Measurements from ENCODE around the gene ATG9A.

Gene ATG9A, protein sequence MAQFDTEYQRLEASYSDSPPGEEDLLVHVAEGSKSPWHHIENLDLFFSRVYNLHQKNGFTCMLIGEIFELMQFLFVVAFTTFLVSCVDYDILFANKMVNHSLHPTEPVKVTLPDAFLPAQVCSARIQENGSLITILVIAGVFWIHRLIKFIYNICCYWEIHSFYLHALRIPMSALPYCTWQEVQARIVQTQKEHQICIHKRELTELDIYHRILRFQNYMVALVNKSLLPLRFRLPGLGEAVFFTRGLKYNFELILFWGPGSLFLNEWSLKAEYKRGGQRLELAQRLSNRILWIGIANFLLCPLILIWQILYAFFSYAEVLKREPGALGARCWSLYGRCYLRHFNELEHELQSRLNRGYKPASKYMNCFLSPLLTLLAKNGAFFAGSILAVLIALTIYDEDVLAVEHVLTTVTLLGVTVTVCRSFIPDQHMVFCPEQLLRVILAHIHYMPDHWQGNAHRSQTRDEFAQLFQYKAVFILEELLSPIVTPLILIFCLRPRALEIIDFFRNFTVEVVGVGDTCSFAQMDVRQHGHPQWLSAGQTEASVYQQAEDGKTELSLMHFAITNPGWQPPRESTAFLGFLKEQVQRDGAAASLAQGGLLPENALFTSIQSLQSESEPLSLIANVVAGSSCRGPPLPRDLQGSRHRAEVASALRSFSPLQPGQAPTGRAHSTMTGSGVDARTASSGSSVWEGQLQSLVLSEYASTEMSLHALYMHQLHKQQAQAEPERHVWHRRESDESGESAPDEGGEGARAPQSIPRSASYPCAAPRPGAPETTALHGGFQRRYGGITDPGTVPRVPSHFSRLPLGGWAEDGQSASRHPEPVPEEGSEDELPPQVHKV

GRCh38 chr2:219229305-219230058 is at the start of gene ATG9A, which contains the start of gene ANKZF1:
ATG9A (minus strand) TSS chr2:219229636; CDS start chr2:219228024, 1,612 bp downstream.
ANKZF1 (plus strand) TSS chr2:219229806; CDS start chr2:219230258, 452 bp downstream.
- Histone ChIP-seq H2AFZ (ENCODE audit: low read depth, low read length) (peak within 1 kb of the TSS; percentile 57), H3K9me3 (ENCODE audit: low read length) (no peaks in the 10 kb centered on the region), H3K27me3 (ENCODE audit: insufficient read depth, low read length) (no peaks in the 10 kb centered on the region), H3K36me3 (ENCODE audit: insufficient read depth, low read length) (peaks cover 35% of the 10 kb centered on the region), H3K4me3 (ENCODE audit: low read length) (peak within 1 kb of the TSS; percentile 60), H3K4me1 (ENCODE audit: insufficient read depth, low read length) (peaks cover 18% of the 10 kb centered on the region)

GRCh38 chr2:219278655-219279150 is 49.3 kb upstream of the ATG9A start:
- Histone ChIP-seq H3K36me3 (ENCODE audit: insufficient read depth, low read length) (peaks cover 8% of the 10 kb centered on the region), H3K9me3 (ENCODE audit: low read length) (no peaks in the 10 kb centered on the region), H3K27me3 (ENCODE audit: insufficient read depth, low read length) (peaks cover 5% of the 10 kb centered on the region), H3K4me1 (ENCODE audit: insufficient read depth, low read length) (peaks cover 30% of the 10 kb centered on the region), H2AFZ (ENCODE audit: low read depth, low read length) (peak overlapping the region; percentile 31), H3K4me3 (ENCODE audit: low read length) (peak overlapping the region; percentile 57)

- H3K36me3 ChIP-seq (ENCODE audit: insufficient read depth, low read length), result peaks cover 1% of the 10 kb centered on the region
- H3K4me3 ChIP-seq (ENCODE audit: low read length), result peak overlapping the region; percentile 57
- peaks cover 5% of the 10 kb centered on the region for H3K27me3 ChIP-seq (ENCODE audit: insufficient read depth, low read length)
- peak overlapping the region; percentile 31 for H2AFZ ChIP-seq (ENCODE audit: low read depth, low read length)
- H3K4me1 ChIP-seq (ENCODE audit: insufficient read depth, low read length), result peaks cover 30% of the 10 kb centered on the region
- no peaks in the 10 kb centered on the region for H3K9me3 ChIP-seq (ENCODE audit: low read length)
Observed at GRCh38 chr2:219277703-219278654, 48.5 kb upstream of the ATG9A start.

DNA sequence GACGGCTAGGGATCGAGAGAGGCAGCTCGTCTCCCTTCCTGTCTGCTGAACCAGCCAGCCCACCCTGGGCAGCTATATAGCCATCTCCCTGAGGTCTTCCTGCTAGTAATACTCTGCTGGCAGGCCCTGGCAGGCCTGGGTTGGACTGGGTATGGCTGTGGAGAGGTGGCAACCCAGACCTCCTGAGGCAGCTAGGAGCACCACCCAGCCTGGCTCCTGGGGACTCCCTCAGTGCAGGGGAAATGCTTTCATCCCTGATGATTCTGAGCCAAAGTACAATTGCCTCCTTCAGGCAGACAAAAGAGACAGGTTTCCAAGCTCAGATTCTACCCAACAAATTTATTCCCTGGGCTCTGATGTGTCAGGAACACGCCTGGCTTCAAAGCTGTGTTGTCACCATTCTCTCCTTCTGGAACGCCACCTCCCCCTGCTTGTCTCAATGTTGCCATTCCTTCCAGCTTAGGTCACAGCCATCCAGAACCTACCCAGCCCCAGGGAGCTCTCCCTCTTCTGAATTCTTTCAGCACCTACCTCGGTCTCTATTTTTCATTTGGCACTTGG is 45.0 kb upstream of the ATG9A start:
- Histone ChIP-seq H3K9me3 (ENCODE audit: low read length) (no peaks in the 10 kb centered on the region), H2AFZ (ENCODE audit: low read depth, low read length) (no peak overlapping the region), H3K4me3 (ENCODE audit: low read length) (no peak overlapping the region), H3K36me3 (ENCODE audit: insufficient read depth, low read length) (no peaks in the 10 kb centered on the region), H3K4me1 (ENCODE audit: insufficient read depth, low read length) (peaks cover 19% of the 10 kb centered on the region), H3K27me3 (ENCODE audit: insufficient read depth, low read length) (peaks cover 21% of the 10 kb centered on the region)

DNA sequence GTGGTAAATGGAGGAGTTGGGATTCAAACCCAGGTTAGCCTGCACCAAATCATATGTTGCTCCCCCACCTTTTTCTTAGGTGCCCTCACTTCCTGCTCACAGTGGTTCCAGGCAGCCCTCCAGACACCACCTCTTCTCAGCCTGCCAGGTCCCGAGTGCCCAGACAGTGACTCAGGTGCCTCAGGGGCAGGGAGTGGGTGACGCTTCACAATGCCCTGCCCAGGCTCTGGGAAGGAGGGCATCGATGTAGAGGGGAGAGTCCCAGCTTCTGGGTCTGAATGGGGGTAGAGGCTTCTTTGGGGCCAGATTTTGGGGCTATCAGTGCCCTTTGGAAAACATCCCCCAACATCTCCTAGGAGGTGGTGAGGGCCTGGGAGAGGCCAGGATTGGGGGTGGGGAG is 44.5 kb upstream of the ATG9A start:
- no peaks in the 10 kb centered on the region for H3K9me3 ChIP-seq (ENCODE audit: low read length)
- H3K27me3 ChIP-seq (ENCODE audit: insufficient read depth, low read length), result peaks cover 23% of the 10 kb centered on the region
- no peak overlapping the region for H3K4me3 ChIP-seq (ENCODE audit: low read length)

DNA sequence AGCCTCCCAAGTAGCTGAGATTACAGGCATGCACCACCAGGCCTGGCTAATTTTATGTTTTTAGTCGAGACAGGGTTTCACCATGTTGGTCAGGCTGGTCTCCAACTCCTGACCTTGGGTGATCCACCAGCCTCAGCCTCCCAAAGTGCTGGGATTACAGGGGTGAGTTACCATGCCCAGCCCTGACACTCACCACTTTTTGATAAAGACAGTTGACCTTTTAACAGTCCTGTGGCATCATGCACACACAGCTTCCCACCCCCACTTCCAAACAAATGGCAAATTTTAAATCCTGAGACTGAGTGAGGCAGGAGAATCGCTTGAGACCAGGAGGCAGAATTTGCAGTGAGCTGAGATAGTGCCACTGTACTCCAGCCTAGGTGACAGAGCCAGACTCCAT is 43.6 kb upstream of the ATG9A start:
- Histone ChIP-seq H2AFZ (ENCODE audit: low read depth, low read length) (no peak overlapping the region), H3K9me3 (ENCODE audit: low read length) (no peaks in the 10 kb centered on the region), H3K36me3 (ENCODE audit: insufficient read depth, low read length) (no peaks in the 10 kb centered on the region), H3K27me3 (ENCODE audit: insufficient read depth, low read length) (peaks cover 23% of the 10 kb centered on the region), H3K4me3 (ENCODE audit: low read length) (no peak overlapping the region), H3K4me1 (ENCODE audit: insufficient read depth, low read length) (peaks cover 9% of the 10 kb centered on the region)

More for the DNA sequence above, 44.5 kb upstream of the ATG9A start:
- Histone ChIP-seq H2AFZ (ENCODE audit: low read depth, low read length) (no peak overlapping the region), H3K36me3 (ENCODE audit: insufficient read depth, low read length) (no peaks in the 10 kb centered on the region), H3K4me1 (ENCODE audit: insufficient read depth, low read length) (peaks cover 19% of the 10 kb centered on the region)

DNA sequence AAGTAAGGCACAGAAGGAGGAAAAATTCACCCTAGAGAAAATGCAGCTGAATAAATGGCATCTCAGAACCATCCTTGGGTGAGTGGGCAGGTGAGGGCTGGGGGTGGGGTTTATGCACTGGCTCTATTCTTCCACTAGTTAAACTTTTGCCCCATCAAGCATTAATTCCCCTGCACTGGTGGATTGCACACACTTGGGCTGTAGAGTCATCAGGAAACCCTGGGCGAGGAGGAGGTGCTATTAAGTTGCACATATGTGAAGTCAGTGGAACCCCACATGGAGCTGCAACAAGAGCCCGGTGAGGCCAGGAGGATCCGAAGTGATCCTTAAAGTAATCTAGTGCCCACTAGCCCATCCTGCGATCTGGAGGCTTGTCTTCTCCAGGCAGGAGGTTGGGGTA is 42.9 kb upstream of the ATG9A start:
- peaks cover 23% of the 10 kb centered on the region for H3K27me3 ChIP-seq (ENCODE audit: insufficient read depth, low read length)
- peaks cover 6% of the 10 kb centered on the region for H3K4me1 ChIP-seq (ENCODE audit: insufficient read depth, low read length)
- no peak overlapping the region for H2AFZ ChIP-seq (ENCODE audit: low read depth, low read length)
- no peaks in the 10 kb centered on the region for H3K9me3 ChIP-seq (ENCODE audit: low read length)
- no peaks in the 10 kb centered on the region for H3K36me3 ChIP-seq (ENCODE audit: insufficient read depth, low read length)
- H3K4me3 ChIP-seq (ENCODE audit: low read length), result no peak overlapping the region

DNA sequence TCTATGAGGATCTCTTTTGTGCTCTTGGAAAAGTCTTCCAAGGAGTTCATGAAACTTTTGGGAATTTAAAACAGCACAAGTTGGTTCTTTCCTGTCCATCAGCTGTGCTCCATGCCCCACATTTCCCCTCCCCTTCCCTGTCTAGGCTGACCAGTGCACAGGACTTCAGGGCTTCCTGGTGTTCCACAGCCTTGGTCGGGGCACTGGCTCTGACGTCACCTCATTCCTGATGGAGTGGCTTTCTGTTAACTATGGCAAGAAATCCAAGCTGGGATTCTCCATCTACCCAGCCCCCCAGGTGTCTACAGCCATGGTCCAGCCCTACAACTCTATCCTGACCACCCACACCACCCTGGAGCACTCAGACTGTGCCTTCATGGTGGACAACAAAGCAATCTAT is 41.6 kb upstream of the ATG9A start:
- no peak overlapping the region for H2AFZ ChIP-seq (ENCODE audit: low read depth, low read length)
- no peaks in the 10 kb centered on the region for H3K9me3 ChIP-seq (ENCODE audit: low read length)
- H3K27me3 ChIP-seq (ENCODE audit: insufficient read depth, low read length), result peaks cover 33% of the 10 kb centered on the region
- no peaks in the 10 kb centered on the region for H3K36me3 ChIP-seq (ENCODE audit: insufficient read depth, low read length)
- H3K4me1 ChIP-seq (ENCODE audit: insufficient read depth, low read length), result peaks cover 6% of the 10 kb centered on the region
- H3K4me3 ChIP-seq (ENCODE audit: low read length), result no peak overlapping the region

- no peak overlapping the region for H3K4me3 ChIP-seq (ENCODE audit: low read length)
- peaks cover 41% of the 10 kb centered on the region for H3K27me3 ChIP-seq (ENCODE audit: insufficient read depth, low read length)
- H3K9me3 ChIP-seq (ENCODE audit: low read length), result no peaks in the 10 kb centered on the region
- peaks cover 6% of the 10 kb centered on the region for H3K4me1 ChIP-seq (ENCODE audit: insufficient read depth, low read length)
- no peaks in the 10 kb centered on the region for H3K36me3 ChIP-seq (ENCODE audit: insufficient read depth, low read length)
- H2AFZ ChIP-seq (ENCODE audit: low read depth, low read length), result no peak overlapping the region
Observed at GRCh38 chr2:219270055-219270372, 40.6 kb upstream of the ATG9A start.

DNA sequence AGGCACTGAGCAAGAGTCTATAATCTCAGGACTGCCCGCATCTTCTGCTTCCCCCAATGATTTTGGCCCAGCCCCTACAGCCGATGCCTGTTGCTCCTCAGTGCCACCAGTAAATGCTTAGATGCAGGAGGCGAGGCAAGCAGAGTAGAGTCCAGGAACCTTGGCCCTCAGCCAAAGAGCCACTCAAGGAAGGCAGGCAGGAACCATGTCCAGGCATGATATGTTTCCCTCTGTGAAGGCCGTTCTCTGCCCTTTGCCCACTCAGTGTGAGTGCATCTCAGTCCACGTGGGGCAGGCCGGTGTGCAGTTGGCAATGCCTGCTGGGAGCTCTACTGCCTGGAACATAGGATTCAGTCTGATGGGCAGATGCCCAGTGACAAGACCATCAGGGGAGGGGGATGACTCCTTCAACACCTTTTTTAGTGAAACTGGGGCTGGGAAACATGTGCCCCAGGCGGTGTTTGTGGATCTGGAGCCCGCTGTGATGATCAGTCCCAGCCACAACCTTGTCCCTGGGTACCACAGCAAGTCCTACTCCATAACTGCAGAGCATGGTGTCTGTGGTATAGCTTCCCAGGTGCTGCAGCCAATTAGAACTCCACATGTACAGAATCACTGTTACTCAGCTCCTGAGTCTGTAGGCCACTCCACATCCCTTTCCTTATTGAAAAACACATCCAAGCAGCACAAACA is 40.1 kb upstream of the ATG9A start:
- Histone ChIP-seq H3K27me3 (ENCODE audit: insufficient read depth, low read length) (peaks cover 45% of the 10 kb centered on the region), H3K9me3 (ENCODE audit: low read length) (no peaks in the 10 kb centered on the region), H3K4me3 (ENCODE audit: low read length) (no peak overlapping the region), H3K4me1 (ENCODE audit: insufficient read depth, low read length) (peaks cover 5% of the 10 kb centered on the region), H3K36me3 (ENCODE audit: insufficient read depth, low read length) (no peaks in the 10 kb centered on the region), H2AFZ (ENCODE audit: low read depth, low read length) (no peak overlapping the region)

DNA sequence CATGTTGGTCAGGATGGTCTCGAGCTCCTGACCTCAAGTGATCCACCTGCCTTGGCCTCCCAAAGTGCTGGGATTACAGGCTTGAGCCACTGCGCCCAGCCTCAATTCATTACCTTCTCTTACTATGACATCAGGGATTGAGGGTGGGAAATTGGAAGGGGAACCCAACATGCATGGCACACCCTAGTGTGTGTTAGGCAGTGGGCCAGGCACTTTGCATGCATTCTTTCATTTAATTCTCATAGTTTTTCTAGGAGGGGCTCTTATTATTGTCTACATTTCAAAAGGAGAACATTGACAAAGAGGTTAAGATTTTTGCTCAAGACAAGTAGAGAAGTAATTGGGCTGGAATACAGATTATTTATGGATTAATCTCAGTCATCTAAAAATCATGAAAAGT is 38.9 kb upstream of the ATG9A start:
- Histone ChIP-seq H2AFZ (ENCODE audit: low read depth, low read length) (no peak overlapping the region), H3K9me3 (ENCODE audit: low read length) (no peaks in the 10 kb centered on the region), H3K36me3 (ENCODE audit: insufficient read depth, low read length) (no peaks in the 10 kb centered on the region), H3K4me3 (ENCODE audit: low read length) (no peak overlapping the region), H3K4me1 (ENCODE audit: insufficient read depth, low read length) (no peaks in the 10 kb centered on the region), H3K27me3 (ENCODE audit: insufficient read depth, low read length) (peaks cover 45% of the 10 kb centered on the region)
